GM12801 (cell line): ENCODE results near the gene SNCB.

Experiments
- CTCF ChIP-seq: IDR thresholded peaks from one replicate; pipeline ENCODE4 v1.5.1; 2011; ENCODE audit warnings: control low read depth; ENCODE audit not compliant: insufficient read length; ENCODE audit errors: extremely low read depth

Gene SNCB

GRCh38 chr5:176664886-176665285 lies 34.6 kb upstream of the SNCB start:
- TF ChIP-seq CTCF = no peak

- TF ChIP-seq CTCF = no peak
These were observed 34.1 kb upstream of the SNCB start for GRCh38 chr5:176664479-176664878.

GRCh38 chr5:176663566-176663965 lies 33.2 kb upstream of the SNCB start:
- TF ChIP-seq CTCF = no peak

GRCh38 chr5:176662371-176663333 lies 32.3 kb upstream of the SNCB start:
- TF ChIP-seq CTCF = no peak

GRCh38 chr5:176661676-176662075 lies 31.3 kb upstream of the SNCB start:
- TF ChIP-seq CTCF = no peak

GRCh38 chr5:176660860-176661641 lies 30.7 kb upstream of the SNCB start:
- peak; percentile 87 for TF ChIP-seq CTCF

GRCh38 chr5:176660530-176660859 lies 30.2 kb upstream of the SNCB start:
- no peak for TF ChIP-seq CTCF
